Measurements from ENCODE around the gene PIM3. TPM values are rescaled to one million over a fixed set of nuclear protein-coding genes. Genes with fewer than 3 reads are reported as not detected.
A peak's percentile ranks its signal among the peaks of the same experiment; 100 is the strongest.

PIM3 gene
- total and polyA plus RNA-seq, 2 of the 8 experiments (the other 6 are each of a cell fraction or from before 2014, with no cell fraction given) = 22.6 to 30.0 TPM

GRCh38 chr22:49970528-49971231 is 10.1 kb downstream of the PIM3 start (continued):
- TF ChIP-seq MAFK (IDR thresholded peaks at IDR 0.05; ENCODE audit: low read depth, low read length) (peak; percentile 82; the same call in 1 of the 2 replicates), BCL11A (IDR thresholded peaks at IDR 0.05; ENCODE audit: low read depth in 2 of 2, low read length in 2 of 2) (no peak), RFX5 (IDR thresholded peaks at IDR 0.05; ENCODE audit: borderline replicate concordance, low read depth, low read length) (no peak), CBX8 (IDR thresholded peaks at IDR 0.05; ENCODE audit: borderline replicate concordance, low read depth, low read length) (no peak)

All from H1 (cell line).